ENCODE measurements around the gene DCAF6.

The DCAF6 gene

GRCh38 chr1:167936930-167937708 lies 636 bp downstream of the DCAF6 start, which contains the start of gene MPC2:
MPC2 (minus strand) TSS chr1:167937072; CDS start chr1:167935841, 1,231 bp downstream.
- peak within 1 kb of the TSS; percentile 72 for H3K4me2 ChIP-seq (ENCODE audit: insufficient read depth, low read length, poor library complexity, severe bottlenecking)
- peak within 1 kb of the TSS; percentile 95 for H3K27ac ChIP-seq (replicated peaks; ENCODE audit: low read length)
- H2BK5ac ChIP-seq (ENCODE audit: low read length): peak within 1 kb of the TSS; percentile 100
- H4K8ac ChIP-seq (ENCODE audit: low read depth, low read length): no peak within 1 kb of the TSS
- DNase-seq (ENCODE audit: low spot score): peak; percentile 65
- H3K36me3 ChIP-seq (replicated peaks in 1 of 2; ENCODE audit: control insufficient read depth in 2 of 2, insufficient read depth in 2 of 2, low read length in 2 of 2): no peaks in the 10 kb centered on the region
- H2BK12ac ChIP-seq (ENCODE audit: low read length): no peak within 1 kb of the TSS
- peak within 1 kb of the TSS; percentile 94 for H2AFZ ChIP-seq (ENCODE audit: low read length)
- H3K4ac ChIP-seq (ENCODE audit: low read length): peak within 1 kb of the TSS; percentile 71
- WGBS, 2 donors (ENCODE audit: extremely low coverage in 2 of 2, insufficient read length in 2 of 2, insufficient replicate concordance in 1 of 2): no CpG with 5 or more reads among the region's 51 CpGs
- H3K9me3 ChIP-seq (replicated peaks in 1 of 2; ENCODE audit: control insufficient read depth in 2 of 2, insufficient read depth in 1 of 2, low read depth in 1 of 2, low read length in 2 of 2): no peaks in the 10 kb centered on the region
- H4K91ac ChIP-seq (ENCODE audit: low read depth, low read length, poor library complexity): no peak within 1 kb of the TSS
- peak within 1 kb of the TSS; percentile 98 for H3K18ac ChIP-seq (ENCODE audit: low read length)
- H3K9ac ChIP-seq (ENCODE audit: low read depth, low read length, poor library complexity): peak within 1 kb of the TSS; percentile 90
- H3K79me1 ChIP-seq (ENCODE audit: low read depth, low read length): peaks cover 2% of the 10 kb centered on the region
- H2BK15ac ChIP-seq (ENCODE audit: low read length): peak within 1 kb of the TSS; percentile 76
- peak within 1 kb of the TSS; percentile 8 for H2AK5ac ChIP-seq (ENCODE audit: low read depth, low read length)
- peak within 1 kb of the TSS; percentile 97 for H3K14ac ChIP-seq (ENCODE audit: low read length)
- peak within 1 kb of the TSS; percentile 92 for H3K23ac ChIP-seq (ENCODE audit: low read depth, low read length, poor library complexity)
- no peaks in the 10 kb centered on the region for H3K27me3 ChIP-seq (ENCODE audit: control insufficient read depth in 3 of 3, insufficient read depth in 3 of 3, low read depth in 1 of 3, low read length in 3 of 3)
- no peak within 1 kb of the TSS for H2BK120ac ChIP-seq (ENCODE audit: low read depth, low read length)
- H3K4me3 ChIP-seq (ENCODE audit: low read length in 2 of 2): peak within 1 kb of the TSS; percentile 79 to 99
- H3K4me1 ChIP-seq (ENCODE audit: control insufficient read depth in 2 of 2, insufficient read depth in 1 of 2, low read depth in 1 of 2, low read length in 2 of 2): peaks cover 0 to 8% of the 10 kb centered on the region in 2 donors

- no CpG with 5 or more reads among the region's 5 CpGs for WGBS, 2 donors (ENCODE audit: extremely low coverage in 2 of 2, insufficient read length in 2 of 2, insufficient replicate concordance in 1 of 2)
- no peak overlapping the region for H3K14ac ChIP-seq (ENCODE audit: low read length)
- DNase-seq (ENCODE audit: low spot score): no peak
- H3K27ac ChIP-seq (replicated peaks; ENCODE audit: low read length): peak overlapping the region; percentile 95
- no peaks in the 10 kb centered on the region for H3K9me3 ChIP-seq (replicated peaks in 1 of 2; ENCODE audit: control insufficient read depth in 2 of 2, insufficient read depth in 1 of 2, low read depth in 1 of 2, low read length in 2 of 2)
- no peak overlapping the region for H3K23ac ChIP-seq (ENCODE audit: low read depth, low read length, poor library complexity)
- no peak overlapping the region for H3K9ac ChIP-seq (ENCODE audit: low read depth, low read length, poor library complexity)
- H3K18ac ChIP-seq (ENCODE audit: low read length): no peak overlapping the region
- no peaks in the 10 kb centered on the region for H3K27me3 ChIP-seq (ENCODE audit: control insufficient read depth in 3 of 3, insufficient read depth in 3 of 3, low read depth in 1 of 3, low read length in 3 of 3)
- peaks cover 0 to 8% of the 10 kb centered on the region in 2 donors for H3K4me1 ChIP-seq (ENCODE audit: control insufficient read depth in 2 of 2, insufficient read depth in 1 of 2, low read depth in 1 of 2, low read length in 2 of 2)
- no peak overlapping the region for H2BK12ac ChIP-seq (ENCODE audit: low read length)
- no peak overlapping the region for H2AK5ac ChIP-seq (ENCODE audit: low read depth, low read length)
- no peak overlapping the region for H2BK5ac ChIP-seq (ENCODE audit: low read length)
- H4K91ac ChIP-seq (ENCODE audit: low read depth, low read length, poor library complexity): no peak overlapping the region
- H3K4me2 ChIP-seq (ENCODE audit: insufficient read depth, low read length, poor library complexity, severe bottlenecking): peak overlapping the region; percentile 69
- H3K4ac ChIP-seq (ENCODE audit: low read length): no peak overlapping the region
- H3K4me3 ChIP-seq (ENCODE audit: low read length in 2 of 2): peak overlapping the region; percentile 79 to 99
- H2BK120ac ChIP-seq (ENCODE audit: low read depth, low read length): no peak overlapping the region
- H3K36me3 ChIP-seq (replicated peaks in 1 of 2; ENCODE audit: control insufficient read depth in 2 of 2, insufficient read depth in 2 of 2, low read length in 2 of 2): no peaks in the 10 kb centered on the region
- H2AFZ ChIP-seq (ENCODE audit: low read length): peak overlapping the region; percentile 94
- H2BK15ac ChIP-seq (ENCODE audit: low read length): no peak overlapping the region
- peaks cover 2% of the 10 kb centered on the region for H3K79me1 ChIP-seq (ENCODE audit: low read depth, low read length)
- H4K8ac ChIP-seq (ENCODE audit: low read depth, low read length): no peak overlapping the region
These were observed 1.2 kb downstream of the DCAF6 start for GRCh38 chr1:167937709-167938010.

GRCh38 chr1:167938080-167938636 lies 1.7 kb downstream of the DCAF6 start:
- no peaks in the 10 kb centered on the region for H3K27me3 ChIP-seq (ENCODE audit: control insufficient read depth in 3 of 3, insufficient read depth in 3 of 3, low read depth in 1 of 3, low read length in 3 of 3)
- WGBS, 2 donors (ENCODE audit: extremely low coverage in 2 of 2, insufficient read length in 2 of 2, insufficient replicate concordance in 1 of 2): no CpG with 5 or more reads among the region's 5 CpGs
- no peak overlapping the region for H4K91ac ChIP-seq (ENCODE audit: low read depth, low read length, poor library complexity)
- H3K79me1 ChIP-seq (ENCODE audit: low read depth, low read length): peaks cover 2% of the 10 kb centered on the region
- H2AK5ac ChIP-seq (ENCODE audit: low read depth, low read length): no peak overlapping the region
- H4K8ac ChIP-seq (ENCODE audit: low read depth, low read length): no peak overlapping the region
- peaks cover 0 to 8% of the 10 kb centered on the region in 2 donors for H3K4me1 ChIP-seq (ENCODE audit: control insufficient read depth in 2 of 2, insufficient read depth in 1 of 2, low read depth in 1 of 2, low read length in 2 of 2)
- no peak overlapping the region for H2AFZ ChIP-seq (ENCODE audit: low read length)
- H3K4ac ChIP-seq (ENCODE audit: low read length): no peak overlapping the region
- no peaks in the 10 kb centered on the region for H3K9me3 ChIP-seq (replicated peaks in 1 of 2; ENCODE audit: control insufficient read depth in 2 of 2, insufficient read depth in 1 of 2, low read depth in 1 of 2, low read length in 2 of 2)
- no peak overlapping the region for H3K23ac ChIP-seq (ENCODE audit: low read depth, low read length, poor library complexity)
- H2BK15ac ChIP-seq (ENCODE audit: low read length): no peak overlapping the region
- no peak overlapping the region for H2BK5ac ChIP-seq (ENCODE audit: low read length)
- no peak overlapping the region for H3K18ac ChIP-seq (ENCODE audit: low read length)
- no peak overlapping the region for H3K14ac ChIP-seq (ENCODE audit: low read length)
- peak overlapping the region in 1 of 2 donors; percentile 79 for H3K4me3 ChIP-seq (ENCODE audit: low read length in 2 of 2)
- no peaks in the 10 kb centered on the region for H3K36me3 ChIP-seq (replicated peaks in 1 of 2; ENCODE audit: control insufficient read depth in 2 of 2, insufficient read depth in 2 of 2, low read length in 2 of 2)
- no peak for DNase-seq (ENCODE audit: low spot score)
- H2BK12ac ChIP-seq (ENCODE audit: low read length): no peak overlapping the region
- no peak overlapping the region for H3K27ac ChIP-seq (replicated peaks; ENCODE audit: low read length)
- H3K4me2 ChIP-seq (ENCODE audit: insufficient read depth, low read length, poor library complexity, severe bottlenecking): no peak overlapping the region
- no peak overlapping the region for H2BK120ac ChIP-seq (ENCODE audit: low read depth, low read length)
- no peak overlapping the region for H3K9ac ChIP-seq (ENCODE audit: low read depth, low read length, poor library complexity)

GRCh38 chr1:167940264-167940663 lies 3.8 kb downstream of the DCAF6 start:
- DNase-seq (ENCODE audit: low spot score): no peak
- Histone ChIP-seq H3K9me3 (replicated peaks in 1 of 2; ENCODE audit: control insufficient read depth in 2 of 2, insufficient read depth in 1 of 2, low read depth in 1 of 2, low read length in 2 of 2) (peaks cover 0 to 2% of the 10 kb centered on the region in 2 donors), H3K4me2 (ENCODE audit: insufficient read depth, low read length, poor library complexity, severe bottlenecking) (no peak overlapping the region), H3K9ac (ENCODE audit: low read depth, low read length, poor library complexity) (no peak overlapping the region), H3K36me3 (replicated peaks in 1 of 2; ENCODE audit: control insufficient read depth in 2 of 2, insufficient read depth in 2 of 2, low read length in 2 of 2) (no peaks in the 10 kb centered on the region), H3K27me3 (ENCODE audit: control insufficient read depth in 3 of 3, insufficient read depth in 3 of 3, low read depth in 1 of 3, low read length in 3 of 3) (no peaks in the 10 kb centered on the region), H2AK5ac (ENCODE audit: low read depth, low read length) (no peak overlapping the region), H2BK5ac (ENCODE audit: low read length) (no peak overlapping the region), H4K8ac (ENCODE audit: low read depth, low read length) (no peak overlapping the region), H4K91ac (ENCODE audit: low read depth, low read length, poor library complexity) (no peak overlapping the region), H2BK12ac (ENCODE audit: low read length) (no peak overlapping the region), H2AFZ (ENCODE audit: low read length) (no peak overlapping the region), H3K4me1 (ENCODE audit: control insufficient read depth in 2 of 2, insufficient read depth in 1 of 2, low read depth in 1 of 2, low read length in 2 of 2) (peaks cover 0 to 3% of the 10 kb centered on the region in 2 donors), H2BK120ac (ENCODE audit: low read depth, low read length) (no peak overlapping the region), H3K27ac (replicated peaks; ENCODE audit: low read length) (no peak overlapping the region), H3K18ac (ENCODE audit: low read length) (no peak overlapping the region), H3K79me1 (ENCODE audit: low read depth, low read length) (peaks cover 2% of the 10 kb centered on the region), H3K14ac (ENCODE audit: low read length) (no peak overlapping the region), H3K4me3 (ENCODE audit: low read length in 2 of 2) (no peak overlapping the region), H2BK15ac (ENCODE audit: low read length) (no peak overlapping the region), H3K4ac (ENCODE audit: low read length) (no peak overlapping the region), H3K23ac (ENCODE audit: low read depth, low read length, poor library complexity) (no peak overlapping the region)
- no CpG with 5 or more reads among the region's 2 CpGs for WGBS, 2 donors (ENCODE audit: extremely low coverage in 2 of 2, insufficient read length in 2 of 2, insufficient replicate concordance in 1 of 2)

All from neuronal stem cell (in vitro differentiated cells).